HL-60/S4 treated with phorbol 12-myristate 13-acetate at 8.2 ng/mL for 4 days and 3 days (cell line): ENCODE data around the gene UBE3A.
"Not testable (repeated sequence)": the region's sequence is repeated elsewhere in the genome, so short reads cannot be mapped to it uniquely, and the experiment has no call there.

Source experiments
- in situ Hi-C: fragments of 300-500 bp; cut with MboI; formaldehyde crosslinking; loops from 2 replicates; pipeline ENCODE4 v1.15.0; 2022; ENCODE audit warnings: low sequenced_read_pairs

The UBE3A gene

GRCh38 chr15:25438601-25439368 lies at the start of gene UBE3A:
Gene UBE3A (minus strand): TSS chr15:25439024. CDS start chr15:25409107, 29,917 bp downstream.
- in situ Hi-C loops: no loop called here

GRCh38 chr15:25487226-25487884 lies 48.5 kb upstream of the UBE3A start:
- in situ Hi-C loops: no loop called here

GRCh38 chr15:25486051-25486450 lies 47.2 kb upstream of the UBE3A start:
- in situ Hi-C loops: no loop called here

- in situ Hi-C loops: no loop called here
Measured at GRCh38 chr15:25481208-25481859, 42.5 kb upstream of the UBE3A start.

GRCh38 chr15:25478313-25478712 lies 39.5 kb upstream of the UBE3A start:
- in situ Hi-C loops: no loop called here

GRCh38 chr15:25477816-25478215 lies 39.0 kb upstream of the UBE3A start:
- in situ Hi-C loops: no loop called here

GRCh38 chr15:25474251-25474650 lies 35.4 kb upstream of the UBE3A start:
- in situ Hi-C loops: no loop called here

GRCh38 chr15:25470230-25470629 lies 31.4 kb upstream of the UBE3A start:
- in situ Hi-C loops: no loop called here

- in situ Hi-C loops: no loop called here
Measured at GRCh38 chr15:25469377-25469776, 30.6 kb upstream of the UBE3A start.

- in situ Hi-C loops: no loop called here
Measured at GRCh38 chr15:25468611-25469010, 29.8 kb upstream of the UBE3A start.

- in situ Hi-C loops: no loop called here
Measured at GRCh38 chr15:25465835-25466234, 27.0 kb upstream of the UBE3A start.

- in situ Hi-C loops: no loop called here
Measured at GRCh38 chr15:25464784-25465183, 26.0 kb upstream of the UBE3A start.

- in situ Hi-C loops: no loop called here
Measured at GRCh38 chr15:25464383-25464782, 25.6 kb upstream of the UBE3A start.

GRCh38 chr15:25456196-25456595 lies 17.4 kb upstream of the UBE3A start:
- in situ Hi-C loops: no loop called here

- in situ Hi-C loops: no loop called here
Measured at GRCh38 chr15:25455226-25455625, 16.4 kb upstream of the UBE3A start.

GRCh38 chr15:25454771-25455170 lies 15.9 kb upstream of the UBE3A start:
- in situ Hi-C loops: no loop called here

GRCh38 chr15:25453246-25453645 lies 14.4 kb upstream of the UBE3A start:
- in situ Hi-C loops: not testable (repeated sequence)

- in situ Hi-C loops: no loop called here
Measured at GRCh38 chr15:25451501-25451900, 12.7 kb upstream of the UBE3A start.

- in situ Hi-C loops: no loop called here
Measured at GRCh38 chr15:25450163-25450562, 11.3 kb upstream of the UBE3A start.

- in situ Hi-C loops: no loop called here
Measured at GRCh38 chr15:25446076-25446475, 7.3 kb upstream of the UBE3A start.

- in situ Hi-C loops: no loop called here
Measured at GRCh38 chr15:25445412-25445811, 6.6 kb upstream of the UBE3A start.

- in situ Hi-C loops: no loop called here
Measured at GRCh38 chr15:25441111-25441510, 2.3 kb upstream of the UBE3A start.
